Esophagus squamous epithelium (tissue), 5 donors: ENCODE results near the gene RILPL1. TPM values are rescaled to one million over a fixed set of nuclear protein-coding genes. Genes with fewer than 3 reads are reported as not detected.
"Not testable (repeated sequence)": the region's sequence is repeated elsewhere in the genome, so short reads cannot be mapped to it uniquely, and the experiment has no call there.

ENCODE experiments used
- DNase-seq: peaks from one replicate; lab custom pipeline; 2025; lab: John Stamatoyannopoulos, UW
- H3K27ac ChIP-seq, 4 donors: fragments of 200-600 bp; sonication (generic); one replicate each; pipeline ENCODE4 v1.5.1; 2016 to 2019; ENCODE audit warnings: mild to moderate bottlenecking in 1 of 4
- H3K27me3 ChIP-seq, 4 donors: fragments of 200-600 bp; sonication (generic); 1 replicate in 3 of 4; 2 replicates in 1 of 4; pipeline versions ENCODE4 v1.5.1 to v1.6.0; 2017 to 2021; ENCODE audit warnings: antibody characterized with exemption in 1 of 4
- H3K36me3 ChIP-seq, 3 donors: fragments of 200-600 bp; sonication (generic); one replicate each; pipeline ENCODE4 v1.5.1; 2016 to 2019
- H3K4me1 ChIP-seq, 3 donors: fragments of 200-600 bp; sonication (generic); one replicate each; pipeline ENCODE4 v1.5.1; 2017 to 2019
- H3K4me3 ChIP-seq, 4 donors: fragments of 200-600 bp; sonication (generic); 1 replicate in 3 of 4; 2 replicates in 1 of 4; pipeline ENCODE4 v1.5.1; 2016 to 2019; ENCODE audit warnings: mild to moderate bottlenecking in 2 of 4, moderate library complexity in 1 of 4
- H3K9me3 ChIP-seq, 3 donors: fragments of 200-600 bp; sonication (generic); one replicate each; pipeline ENCODE4 v1.5.1; 2016 to 2019
- POLR2A ChIP-seq, 4 donors: fragments of 450-650 bp; IDR thresholded peaks; one replicate each; pipeline ENCODE4 v1.6.1; 2017; ENCODE audit warnings: antibody characterized with exemption in 4 of 4, mild to moderate bottlenecking in 4 of 4, moderate library complexity in 3 of 4
- WGBS, 2 donors: methylation state at CpG; one replicate each; pipeline ENCODE4 v1.1.5; 2018; 5-methylcytosine and 5-hydroxymethylcytosine counted together
- intact Hi-C: fragments of 100-400 bp; cut with DNase I; formaldehyde crosslinking; loops from one replicate; pipeline ENCODE4 v1.15.0; 2022
- total RNA-seq, 4 donors: library from RNA; depleted of rRNA; stranded (reverse); fragments of >200 nt; gene quantifications; one replicate each; pipeline ENCODE4 v1.1.0, GENCODE V29; 2016
- TF ChIP-seq, protein P1 (sequence below), 6 experiments: fragments of 450-650 bp in 4 of 6; fragments of 200-600 bp in 2 of 6; sonication (generic) in 2 of 6; IDR thresholded peaks; one replicate each; pipeline ENCODE4 v1.5.1; 2016 to 2019; ENCODE audit warnings: antibody characterized with exemption in 6 of 6, mild to moderate bottlenecking in 4 of 6, moderate library complexity in 4 of 6
- donor health status: DM: yes; HTN: yes; CAD: no.

Gene RILPL1
- total RNA-seq, 4 donors from 2014 or later: 4.6 to 14.5 (median 7.0) TPM

- Histone ChIP-seq H3K4me3 (no peak overlapping the region), H3K36me3 (peaks cover 0 to 8% (median 0%) of the 10 kb centered on the region in 3 donors), H3K4me1 (no peaks in the 10 kb centered on the region), H3K27ac (no peak overlapping the region), H3K27me3 (no peaks in the 10 kb centered on the region), H3K9me3 (no peaks in the 10 kb centered on the region)
- TF ChIP-seq POLR2A (IDR thresholded peaks at IDR 0.05): no peak
- TF ChIP-seq, protein P1, sequence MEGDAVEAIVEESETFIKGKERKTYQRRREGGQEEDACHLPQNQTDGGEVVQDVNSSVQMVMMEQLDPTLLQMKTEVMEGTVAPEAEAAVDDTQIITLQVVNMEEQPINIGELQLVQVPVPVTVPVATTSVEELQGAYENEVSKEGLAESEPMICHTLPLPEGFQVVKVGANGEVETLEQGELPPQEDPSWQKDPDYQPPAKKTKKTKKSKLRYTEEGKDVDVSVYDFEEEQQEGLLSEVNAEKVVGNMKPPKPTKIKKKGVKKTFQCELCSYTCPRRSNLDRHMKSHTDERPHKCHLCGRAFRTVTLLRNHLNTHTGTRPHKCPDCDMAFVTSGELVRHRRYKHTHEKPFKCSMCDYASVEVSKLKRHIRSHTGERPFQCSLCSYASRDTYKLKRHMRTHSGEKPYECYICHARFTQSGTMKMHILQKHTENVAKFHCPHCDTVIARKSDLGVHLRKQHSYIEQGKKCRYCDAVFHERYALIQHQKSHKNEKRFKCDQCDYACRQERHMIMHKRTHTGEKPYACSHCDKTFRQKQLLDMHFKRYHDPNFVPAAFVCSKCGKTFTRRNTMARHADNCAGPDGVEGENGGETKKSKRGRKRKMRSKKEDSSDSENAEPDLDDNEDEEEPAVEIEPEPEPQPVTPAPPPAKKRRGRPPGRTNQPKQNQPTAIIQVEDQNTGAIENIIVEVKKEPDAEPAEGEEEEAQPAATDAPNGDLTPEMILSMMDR (IDR thresholded peaks at IDR 0.05): no peak
- no peak for DNase-seq
- intact Hi-C loops: no loop called here
- 90 to 100% methylated on average over 4 to 5 of the region's 6 CpGs for WGBS, 2 donors
These were observed 46.1 kb downstream of the RILPL1 start for GRCh38 chr12:123487428-123487827.

DNA sequence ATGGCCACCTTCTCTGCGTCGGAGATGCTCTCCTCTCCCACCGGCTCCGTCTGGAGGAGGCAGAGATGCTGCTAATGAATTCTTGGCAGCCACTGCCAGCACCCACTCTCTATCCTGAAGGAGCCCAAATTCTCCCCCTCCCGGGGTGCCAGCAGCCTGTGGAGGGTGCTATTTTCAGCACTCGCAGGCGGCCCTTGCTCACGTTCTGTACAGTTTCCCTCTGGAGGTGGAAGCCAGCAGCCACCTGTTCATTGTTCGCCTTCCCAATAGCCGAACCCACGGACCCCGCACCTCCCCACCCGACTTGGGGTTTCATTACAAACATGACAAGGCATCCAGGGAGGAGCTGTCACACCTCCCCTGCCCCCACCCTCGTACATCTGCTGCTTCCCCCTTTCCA lies 47.8 kb downstream of the RILPL1 start:
- H3K9me3 ChIP-seq: no peaks in the 10 kb centered on the region
- TF ChIP-seq, protein P1 (IDR thresholded peaks at IDR 0.05): no peak
- no peak for TF ChIP-seq POLR2A (IDR thresholded peaks at IDR 0.05)
- peaks cover 0 to 17% (median 0%) of the 10 kb centered on the region in 3 donors for H3K36me3 ChIP-seq
- H3K4me3 ChIP-seq: no peak overlapping the region
- no peaks in the 10 kb centered on the region for H3K27me3 ChIP-seq
- intact Hi-C loops: no loop called here
- DNase-seq: no peak
- 81 to 86% methylated on average over 11 to 14 of the region's 14 CpGs for WGBS, 2 donors
- H3K27ac ChIP-seq: no peak overlapping the region
- no peaks in the 10 kb centered on the region for H3K4me1 ChIP-seq

GRCh38 chr12:123483602-123484248 lies 49.8 kb downstream of the RILPL1 start:
- Histone ChIP-seq H3K4me1 (no peaks in the 10 kb centered on the region), H3K27me3 (no peaks in the 10 kb centered on the region), H3K4me3 (no peak overlapping the region), H3K36me3 (peaks cover 0 to 27% (median 0%) of the 10 kb centered on the region in 3 donors), H3K9me3 (no peaks in the 10 kb centered on the region), H3K27ac (no peak overlapping the region)
- intact Hi-C loops: no loop called here
- DNase-seq: no peak
- 82 to 100% methylated on average over 2 to 5 of the region's 18 CpGs for WGBS, 2 donors
- TF ChIP-seq, protein P1 (IDR thresholded peaks at IDR 0.05): no peak
- no peak for TF ChIP-seq POLR2A (IDR thresholded peaks at IDR 0.05)

DNA sequence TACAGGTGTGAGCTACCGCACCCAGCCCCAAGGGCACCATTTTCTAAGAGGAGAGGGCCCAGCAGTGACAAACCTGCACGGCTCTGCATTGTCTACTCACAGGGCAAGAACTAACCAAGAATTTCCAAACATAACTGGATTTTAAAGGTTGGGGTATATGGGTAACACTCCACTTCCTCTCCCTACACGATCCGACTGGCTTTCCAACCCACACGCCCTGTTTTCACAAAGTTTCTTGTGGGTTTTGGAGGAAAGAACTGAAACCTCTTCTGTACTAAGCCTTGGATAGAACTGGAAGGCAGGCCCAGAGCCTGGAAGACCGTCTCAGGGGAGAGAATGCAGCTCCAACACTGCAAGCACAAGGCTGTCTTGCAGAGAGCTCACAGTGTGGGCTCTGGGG lies 50.6 kb downstream of the RILPL1 start:
- Histone ChIP-seq H3K27ac (no peak overlapping the region), H3K4me3 (no peak overlapping the region), H3K9me3 (no peaks in the 10 kb centered on the region), H3K27me3 (no peaks in the 10 kb centered on the region), H3K4me1 (no peaks in the 10 kb centered on the region), H3K36me3 (peaks cover 0 to 36% (median 0%) of the 10 kb centered on the region in 3 donors)
- TF ChIP-seq POLR2A (IDR thresholded peaks at IDR 0.05): no peak
- TF ChIP-seq, protein P1 (IDR thresholded peaks at IDR 0.05): no peak
- DNase-seq: no peak
- intact Hi-C loops: no loop called here
- 63 to 65% methylated on average over 2 to 6 of the region's 6 CpGs for WGBS, 2 donors

DNA sequence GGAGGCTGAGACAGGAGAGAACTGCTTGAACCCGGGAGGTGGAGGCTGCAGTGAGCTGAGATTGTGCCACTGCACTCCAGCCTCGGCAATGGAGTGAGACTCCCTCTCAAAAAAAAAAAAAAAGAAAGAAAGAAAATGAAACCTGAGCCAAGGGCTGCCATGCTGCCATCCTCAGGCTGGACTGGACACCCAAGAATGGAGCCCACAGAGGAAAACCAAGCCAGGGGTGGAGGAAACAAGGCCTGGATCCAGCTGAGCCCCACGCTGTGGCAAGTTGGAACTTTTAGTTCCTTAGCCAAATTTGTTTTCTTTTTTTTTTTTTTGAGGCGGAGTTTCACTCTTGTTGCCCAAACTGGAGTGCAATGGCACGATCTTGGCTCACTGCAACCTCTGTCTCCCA lies 52.3 kb downstream of the RILPL1 start:
- H3K4me3 ChIP-seq, H3K9me3 ChIP-seq, intact Hi-C loops, H3K27ac ChIP-seq, H3K4me1 ChIP-seq, H3K27me3 ChIP-seq, DNase-seq: not testable (repeated sequence)
- WGBS, 2 donors: 90 to 92% methylated on average over 5 of the region's 5 CpGs
- peaks cover 0 to 42% (median 0%) of the 10 kb centered on the region in 3 donors for H3K36me3 ChIP-seq
